OCI-LY3 (cell line): Measurements from ENCODE around the gene STK4.

ENCODE experiments used
- CTCF ChIP-seq: fragments of 200-600, 300-600 bp; sonication (generic); IDR thresholded peaks from 2 replicates; pipeline ENCODE4 v1.5.1; 2014; ENCODE audit warnings: antibody characterized with exemption, low read length, low read depth
- EZH2phosphoT487 ChIP-seq: fragments of 200-600 bp; shearing (Covaris generic); IDR thresholded peaks from 2 replicates; pipeline ENCODE4 v1.6.1; 2018; ENCODE audit warnings: antibody characterized with exemption, mixed run types, low read depth

- TF ChIP-seq CTCF (no peak), EZH2phosphoT487 (no peak)
These were observed 83.7 kb downstream of the STK4 start for GRCh38 chr20:45049904-45050471.
